Lung (tissue), 12 donors: ENCODE results near the gene RALGAPA2. TPM values are rescaled to one million over a fixed set of nuclear protein-coding genes. Genes with fewer than 3 reads are reported as not detected.

Experiments
- ATAC-seq: fragments of 200-7000 bp; cut with Tn5 transposase; one replicate; pipeline ENCODE4 v1.9.1; 2020; ENCODE audit warnings: moderate number of reproducible peaks; ENCODE audit not compliant: insufficient read depth, low FRiP score
- DNase-seq, 3 donors: peaks; one replicate each; pipeline ENCODE4 v3.0.0-alpha.2; 2013 to 2017
- H3K27ac ChIP-seq, 2 donors: one replicate each; pipeline ENCODE4 v1.5.1; 2013; ENCODE audit warnings: mild to moderate bottlenecking in 2 of 2, moderate library complexity in 2 of 2, control low read depth in 1 of 2, inconsistent platforms in 1 of 2, low read depth in 1 of 2, low read length in 1 of 2
- H3K27me3 ChIP-seq, 3 donors: one replicate each; pipeline ENCODE4 v1.5.1; 2013; ENCODE audit warnings: low read length in 2 of 3; ENCODE audit not compliant: control insufficient read depth in 3 of 3, insufficient read depth in 3 of 3
- H3K36me3 ChIP-seq, 4 donors: one replicate each; pipeline ENCODE4 v1.5.1; 2013; ENCODE audit warnings: low read length in 4 of 4, mild to moderate bottlenecking in 1 of 4, moderate library complexity in 1 of 4; ENCODE audit not compliant: control insufficient read depth in 4 of 4, insufficient read depth in 4 of 4
- H3K4me1 ChIP-seq, 5 donors: one replicate each; pipeline ENCODE4 v1.5.1; 2013; ENCODE audit warnings: low read length in 5 of 5, mild to moderate bottlenecking in 2 of 5, moderate library complexity in 1 of 5; ENCODE audit not compliant: control insufficient read depth in 5 of 5, insufficient read depth in 5 of 5
- H3K4me3 ChIP-seq: one replicate; pipeline ENCODE4 v1.5.1; 2013; ENCODE audit warnings: mild to moderate bottlenecking, control low read depth, moderate library complexity
- H3K9ac ChIP-seq, 2 donors: one replicate each; pipeline ENCODE4 v1.5.1; 2013; ENCODE audit warnings: low read length in 2 of 2, control low read depth in 1 of 2; ENCODE audit not compliant: insufficient read depth in 1 of 2
- H3K9me3 ChIP-seq, 4 donors: one replicate each; pipeline ENCODE4 v1.5.1; 2013; ENCODE audit warnings: low read length in 3 of 4, mild to moderate bottlenecking in 1 of 4, moderate library complexity in 1 of 4; ENCODE audit not compliant: control insufficient read depth in 4 of 4, insufficient read depth in 3 of 4
- WGBS, 2 donors: extraction: QIAGEN DNeasy Blood & Tissue Kit; methylation state at CpG; one replicate each; pipeline ENCODE4 v1.1.7; 2013; 5-methylcytosine and 5-hydroxymethylcytosine counted together
- polyA plus RNA-seq, 2 donors: library from polyadenylated mRNA; stranded (reverse); fragments of 200-250 nt; gene quantifications; one replicate each; pipeline ENCODE4 v1.2.1, GENCODE V29; 2013
- total RNA-seq, 2 donors: library from RNA; depleted of rRNA in 1 of 2; stranded (reverse); fragments of >200 nt in 1 of 2; gene quantifications; one replicate each; pipeline ENCODE4 v1.2.1, GENCODE V29; 2014 to 2021
- TF ChIP-seq, protein P1 (sequence below): IDR thresholded peaks from 2 replicates; pipeline ENCODE4 v1.5.1; 2012; ENCODE audit warnings: mild to moderate bottlenecking; ENCODE audit errors: control extremely low read depth, extremely low read depth
- donor health status: control.
- donor health status: control.
- donor health status: Bipolar disorder and iron deficiency.
- donor health status: healthy.
- donor health status: DM: yes; HTN: yes; CAD: no.

The RALGAPA2 gene
- total and polyA plus RNA-seq, 4 donors: 12.1 to 83.4 (median 55.6) TPM

DNA sequence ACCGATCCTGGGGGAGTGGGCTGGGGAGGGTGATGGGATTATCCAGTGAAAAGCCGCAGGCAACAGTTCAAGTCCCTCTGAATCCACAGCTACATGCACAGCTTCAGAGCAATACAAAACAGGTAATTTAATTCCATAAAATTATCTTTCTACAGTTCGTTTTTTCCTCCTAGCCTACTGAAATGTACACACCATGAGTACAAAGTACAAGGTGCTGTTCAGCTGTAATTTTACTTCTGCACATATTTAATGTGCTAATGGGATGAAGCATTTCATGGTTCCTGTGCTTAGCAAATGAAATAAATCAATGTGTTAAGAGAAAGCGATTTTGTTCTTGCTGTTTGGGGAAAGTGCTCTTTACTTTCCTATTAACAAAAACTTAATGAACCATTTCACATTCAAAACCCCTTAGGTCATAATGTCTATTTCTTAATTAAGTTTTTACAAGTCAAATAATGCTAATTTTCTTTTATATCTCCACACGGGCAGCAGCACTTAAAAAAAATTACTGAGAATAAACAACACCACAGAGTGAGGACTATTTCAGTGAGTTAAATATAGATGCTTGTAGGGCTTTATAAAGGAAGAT is 272.7 kb downstream of the RALGAPA2 start:
- H3K4me1 ChIP-seq: peaks cover 0 to 15% (median 4%) of the 10 kb centered on the region in 5 donors
- H3K36me3 ChIP-seq: peaks cover 0 to 34% (median 4%) of the 10 kb centered on the region in 4 donors
- H3K4me3 ChIP-seq: no peak overlapping the region
- peaks cover 0 to 2% (median 0%) of the 10 kb centered on the region in 4 donors for H3K9me3 ChIP-seq
- no peak overlapping the region for H3K9ac ChIP-seq
- DNase-seq (no peak), ATAC-seq (no peak)
- no peaks in the 10 kb centered on the region for H3K27me3 ChIP-seq
- 91 to 94% methylated on average over 5 of the region's 5 CpGs for WGBS, 2 donors
- no peak overlapping the region for H3K27ac ChIP-seq
- TF ChIP-seq, protein P1, sequence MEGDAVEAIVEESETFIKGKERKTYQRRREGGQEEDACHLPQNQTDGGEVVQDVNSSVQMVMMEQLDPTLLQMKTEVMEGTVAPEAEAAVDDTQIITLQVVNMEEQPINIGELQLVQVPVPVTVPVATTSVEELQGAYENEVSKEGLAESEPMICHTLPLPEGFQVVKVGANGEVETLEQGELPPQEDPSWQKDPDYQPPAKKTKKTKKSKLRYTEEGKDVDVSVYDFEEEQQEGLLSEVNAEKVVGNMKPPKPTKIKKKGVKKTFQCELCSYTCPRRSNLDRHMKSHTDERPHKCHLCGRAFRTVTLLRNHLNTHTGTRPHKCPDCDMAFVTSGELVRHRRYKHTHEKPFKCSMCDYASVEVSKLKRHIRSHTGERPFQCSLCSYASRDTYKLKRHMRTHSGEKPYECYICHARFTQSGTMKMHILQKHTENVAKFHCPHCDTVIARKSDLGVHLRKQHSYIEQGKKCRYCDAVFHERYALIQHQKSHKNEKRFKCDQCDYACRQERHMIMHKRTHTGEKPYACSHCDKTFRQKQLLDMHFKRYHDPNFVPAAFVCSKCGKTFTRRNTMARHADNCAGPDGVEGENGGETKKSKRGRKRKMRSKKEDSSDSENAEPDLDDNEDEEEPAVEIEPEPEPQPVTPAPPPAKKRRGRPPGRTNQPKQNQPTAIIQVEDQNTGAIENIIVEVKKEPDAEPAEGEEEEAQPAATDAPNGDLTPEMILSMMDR: no peak

DNA sequence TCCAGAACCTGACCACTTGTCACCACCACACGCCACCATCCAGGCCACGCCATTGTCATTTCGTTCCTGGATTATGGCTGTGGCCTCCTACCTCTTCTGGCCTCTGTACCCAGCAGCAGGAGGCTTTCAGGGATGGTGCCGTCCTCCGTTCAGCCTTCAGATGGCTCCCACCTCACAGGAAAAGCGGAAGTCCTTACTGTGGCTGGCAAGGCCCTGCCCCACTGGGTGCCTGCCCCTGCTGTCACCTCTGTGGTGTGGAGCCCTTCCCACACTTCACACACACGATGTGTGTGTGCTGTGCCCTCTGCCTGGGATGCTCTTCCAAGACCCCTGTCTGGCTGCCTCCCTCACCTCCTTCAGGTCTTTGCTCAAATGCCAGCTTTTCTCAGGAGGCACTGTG is 275.1 kb downstream of the RALGAPA2 start:
- no peak overlapping the region for H3K9ac ChIP-seq
- peaks cover 0 to 15% (median 2%) of the 10 kb centered on the region in 5 donors for H3K4me1 ChIP-seq
- WGBS, 2 donors: 93 to 96% methylated on average over 7 of the region's 7 CpGs
- no peak overlapping the region for H3K4me3 ChIP-seq
- no peak for DNase-seq
- peaks cover 0 to 30% (median 2%) of the 10 kb centered on the region in 4 donors for H3K36me3 ChIP-seq
- H3K9me3 ChIP-seq: peaks cover 0 to 2% (median 0%) of the 10 kb centered on the region in 4 donors
- TF ChIP-seq, protein P1: no peak
- H3K27ac ChIP-seq: no peak overlapping the region
- H3K27me3 ChIP-seq: no peaks in the 10 kb centered on the region
- ATAC-seq: no peak

DNA sequence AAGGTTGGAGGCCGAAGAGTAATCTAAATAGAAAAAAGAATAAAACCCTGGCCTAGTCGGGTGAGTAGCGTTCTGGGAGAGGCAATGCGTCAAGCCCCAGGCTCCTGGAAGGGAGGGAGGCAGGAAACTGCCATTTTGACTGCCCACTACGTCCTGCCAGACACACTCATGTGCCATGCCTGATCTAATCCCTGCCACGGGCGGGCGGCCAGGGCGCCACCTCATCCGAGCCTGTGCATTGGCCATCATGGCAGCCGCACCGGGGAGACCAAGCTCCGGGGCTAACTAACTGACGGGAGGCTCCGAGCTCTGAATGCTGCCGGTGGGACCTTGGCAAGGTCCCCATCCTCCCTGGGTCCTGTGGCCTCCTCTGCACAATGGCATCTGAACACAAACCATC is 275.8 kb downstream of the RALGAPA2 start:
- Histone ChIP-seq H3K27ac (no peak overlapping the region), H3K4me1 (peaks cover 0 to 15% (median 2%) of the 10 kb centered on the region in 5 donors), H3K9ac (no peak overlapping the region), H3K27me3 (no peaks in the 10 kb centered on the region), H3K9me3 (peaks cover 0 to 2% (median 0%) of the 10 kb centered on the region in 4 donors), H3K36me3 (peaks cover 0 to 33% (median 2%) of the 10 kb centered on the region in 4 donors), H3K4me3 (no peak overlapping the region)
- DNase-seq (no peak), ATAC-seq (no peak)
- 96 to 98% methylated on average over 16 of the region's 16 CpGs for WGBS, 2 donors
- TF ChIP-seq, protein P1: no peak
